ENCODE results near the gene TIMM29. TPM values are rescaled to one million over a fixed set of nuclear protein-coding genes. Genes with fewer than 3 reads are reported as not detected.

TIMM29 gene
- total RNA-seq, 1 donor from 2014 or later: 50.2 TPM

GRCh38 chr19:10963865-10964264, 35.3 kb downstream of the TIMM29 start:
- DNase-seq (ENCODE audit: low read depth): no peak
- no peak overlapping the region for H3K4me3 ChIP-seq (ENCODE audit: low read depth, low read length)
- no peak for TF ChIP-seq CTCF (conservative IDR thresholded peaks at IDR 0.05; ENCODE audit: low read depth, low read length)

DNA sequence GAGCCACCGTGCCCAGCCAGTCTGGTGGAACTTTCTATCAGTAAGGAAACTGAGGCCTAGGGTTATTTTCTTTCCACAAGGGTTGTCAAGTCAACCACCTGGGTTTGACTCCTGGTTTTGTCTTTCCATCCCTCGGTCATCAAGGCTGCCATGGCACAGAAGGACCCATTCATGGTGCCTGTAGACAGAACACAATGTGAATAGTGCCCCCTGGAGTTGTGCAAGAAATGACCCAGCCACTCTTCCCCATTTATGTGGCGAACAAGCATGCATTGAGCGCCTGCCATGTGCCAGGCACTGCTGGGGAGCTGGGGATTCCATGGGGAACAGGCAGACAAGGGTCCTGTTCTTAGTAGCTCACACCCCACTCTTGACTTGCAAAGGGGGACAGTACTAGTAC, 36.3 kb downstream of the TIMM29 start:
- TF ChIP-seq CTCF (conservative IDR thresholded peaks at IDR 0.05; ENCODE audit: low read depth, low read length): peak; percentile 22
- no peak overlapping the region for H3K4me3 ChIP-seq (ENCODE audit: low read depth, low read length)
- DNase-seq (ENCODE audit: low read depth): no peak

- no peak for TF ChIP-seq CTCF (conservative IDR thresholded peaks at IDR 0.05; ENCODE audit: low read depth, low read length)
- no peak for DNase-seq (ENCODE audit: low read depth)
- no peak overlapping the region for H3K4me3 ChIP-seq (ENCODE audit: low read depth, low read length)
These were observed 36.8 kb downstream of the TIMM29 start for GRCh38 chr19:10965398-10965797.

- no peak for DNase-seq (ENCODE audit: low read depth)
These were observed 38.2 kb downstream of the TIMM29 start for GRCh38 chr19:10966809-10967208.

GRCh38 chr19:10968527-10969135, 40.0 kb downstream of the TIMM29 start:
- no peak overlapping the region for H3K4me3 ChIP-seq (ENCODE audit: low read depth, low read length)
- TF ChIP-seq CTCF (conservative IDR thresholded peaks at IDR 0.05; ENCODE audit: low read depth, low read length): peak; percentile 40
- no peak for DNase-seq (ENCODE audit: low read depth)

More at GRCh38 chr19:10966809-10967208, 38.2 kb downstream of the TIMM29 start:
- no peak for TF ChIP-seq CTCF (conservative IDR thresholded peaks at IDR 0.05; ENCODE audit: low read depth, low read length)
- no peak overlapping the region for H3K4me3 ChIP-seq (ENCODE audit: low read depth, low read length)

GRCh38 chr19:10971107-10971726, 42.6 kb downstream of the TIMM29 start:
- no peak for DNase-seq (ENCODE audit: low read depth)
- H3K4me3 ChIP-seq (ENCODE audit: low read depth, low read length): no peak overlapping the region
- TF ChIP-seq CTCF (conservative IDR thresholded peaks at IDR 0.05; ENCODE audit: low read depth, low read length): no peak
